HepG2 (cell line): Measurements from ENCODE around the gene PLEKHD1. TPM values are rescaled to one million over a fixed set of nuclear protein-coding genes. Genes with fewer than 3 reads are reported as not detected.
A peak's percentile ranks its signal among the peaks of the same experiment; 100 is the strongest.

Experiments used
- ASH2L ChIP-seq: fragments of 300-600, 200-600 bp; sonication (generic); IDR thresholded peaks from 2 replicates; pipeline ENCODE4 v1.7.0; 2017; ENCODE audit warnings: low read depth, mild to moderate bottlenecking, moderate library complexity, mixed read lengths, low read length; ENCODE audit not compliant: insufficient read length
- CENPT ChIP-seq: sonication (generic); formaldehyde crosslinking; IDR thresholded peaks from 2 replicates; pipeline ENCODE4 v1.8.0; 2022; ENCODE audit warnings: low read depth, mild to moderate bottlenecking, moderate library complexity, missing genetic modification reagents
- DR1 ChIP-seq: sonication (generic); formaldehyde crosslinking; IDR thresholded peaks from 2 replicates; pipeline ENCODE4 v1.8.0; 2021; ENCODE audit warnings: mild to moderate bottlenecking, missing genetic modification reagents, inconsistent platforms
- FOXK2 ChIP-seq: fragments of 450-650 bp; IDR thresholded peaks from 2 replicates; pipeline ENCODE4 v1.6.1; 2016
- IKZF1 ChIP-seq: fragments of 450-650 bp; IDR thresholded peaks from 2 replicates; pipeline ENCODE4 v1.7.1; 2016
- KDM1A ChIP-seq: IDR thresholded peaks from 2 replicates; pipeline ENCODE4 v1.6.1; 2016; ENCODE audit warnings: missing compliant biosample characterization
- KDM3A ChIP-seq: IDR thresholded peaks from 2 replicates; pipeline ENCODE4 v1.6.1; 2018; ENCODE audit warnings: low read depth, missing compliant biosample characterization
- LCORL ChIP-seq, 2 experiments: fragments of 450-650 bp in 1 of 2; sonication (generic) in 1 of 2; formaldehyde crosslinking in 1 of 2; IDR thresholded peaks; 2 replicates each; pipeline versions ENCODE4 v1.5.0 to v1.6.1; 2017 to 2020; ENCODE audit warnings: antibody characterized with exemption in 1 of 2, missing genetic modification reagents in 1 of 2
- MTA3 ChIP-seq: sonication (generic); formaldehyde crosslinking; IDR thresholded peaks from 2 replicates; pipeline ENCODE4 v1.4.0; 2020; ENCODE audit warnings: missing genetic modification reagents
- NFE2 ChIP-seq: sonication (generic); formaldehyde crosslinking; IDR thresholded peaks from 2 replicates; pipeline ENCODE4 v1.4.0; 2020; ENCODE audit warnings: missing genetic modification reagents
- NRL ChIP-seq: sonication (generic); formaldehyde crosslinking; IDR thresholded peaks from 2 replicates; pipeline ENCODE4 v1.5.0; 2020; ENCODE audit warnings: missing genetic modification reagents, mild to moderate bottlenecking, moderate library complexity, borderline replicate concordance
- PHF5A ChIP-seq: IDR thresholded peaks from one replicate; pipeline ENCODE4 v1.6.1; 2018; ENCODE audit warnings: low read depth, missing genetic modification reagents; ENCODE audit not compliant: unreplicated experiment
- RAD21 ChIP-seq: fragments of 450-650 bp; formaldehyde crosslinking; IDR thresholded peaks from 2 replicates; pipeline ENCODE4 v1.5.0; 2020; ENCODE audit warnings: mild to moderate bottlenecking
- SALL1 ChIP-seq: sonication (generic); formaldehyde crosslinking; IDR thresholded peaks from 2 replicates; pipeline ENCODE4 v1.8.0; 2022; ENCODE audit warnings: mild to moderate bottlenecking, missing genetic modification reagents
- SAP130 ChIP-seq: IDR thresholded peaks from 2 replicates; pipeline ENCODE4 v1.6.1; 2016; ENCODE audit warnings: low read depth
- SMC3 ChIP-seq: IDR thresholded peaks from 2 replicates; pipeline ENCODE4 v1.6.1; 2011; ENCODE audit warnings: low read length, improper control_type of control experiment
- STAG1 ChIP-seq: sonication (generic); formaldehyde crosslinking; IDR thresholded peaks from 2 replicates; pipeline ENCODE4 v1.4.0; 2020; ENCODE audit warnings: missing genetic modification reagents
- ZNF350 ChIP-seq: sonication (generic); formaldehyde crosslinking; IDR thresholded peaks from 2 replicates; pipeline ENCODE4 v1.4.0; 2020; ENCODE audit warnings: mild to moderate bottlenecking, low read depth, missing genetic modification reagents, borderline replicate concordance
- ZNF460 ChIP-seq: sonication (generic); formaldehyde crosslinking; IDR thresholded peaks from 2 replicates; pipeline ENCODE4 v1.5.1; 2020; ENCODE audit warnings: missing genetic modification reagents, mild to moderate bottlenecking, borderline replicate concordance
- ZNF670 ChIP-seq: sonication (generic); formaldehyde crosslinking; IDR thresholded peaks from 2 replicates; pipeline ENCODE4 v1.8.0; 2022; ENCODE audit warnings: mild to moderate bottlenecking, missing genetic modification reagents, borderline replicate concordance
- polyA plus RNA-seq, 8 experiments: library from polyadenylated mRNA; depleted of rRNA in 3 of 8; stranded (reverse) in 7 of 8; unstranded in 1 of 8; fragments of >200 nt; fragmentation: Illumina TruSeq in 4 of 8; extraction: Trizol in 4 of 8; gene quantifications; 2 replicates each; pipeline versions ENCODE4 v1.2.1 to v1.2.3, GENCODE V29; 2011 to 2016; ENCODE audit warnings: low read depth in 4 of 8, missing spikeins in 1 of 8, mixed read lengths in 1 of 8; ENCODE audit not compliant: insufficient read depth in 1 of 8
- total RNA-seq, 5 experiments: library from RNA; depleted of rRNA; stranded (reverse); fragments of >200 nt; fragmentation: Illumina TruSeq; extraction: Trizol; gene quantifications; 2 replicates each; pipeline ENCODE4 v1.2.3, GENCODE V29; 2016; ENCODE audit warnings: low read depth in 1 of 5
- TF ChIP-seq, protein P1 (sequence below): sonication (generic); formaldehyde crosslinking; IDR thresholded peaks from 2 replicates; pipeline ENCODE4 v1.4.0; 2020; ENCODE audit warnings: missing genetic modification reagents
- TF ChIP-seq, protein P2 (sequence below): sonication (generic); formaldehyde crosslinking; IDR thresholded peaks from 2 replicates; pipeline ENCODE4 v1.5.1; 2020; ENCODE audit warnings: mild to moderate bottlenecking, moderate library complexity, missing genetic modification reagents
- TF ChIP-seq, protein P3 (sequence below): sonication (generic); formaldehyde crosslinking; conservative IDR thresholded peaks from 2 replicates; pipeline ENCODE4 v1.4.0; 2020; ENCODE audit warnings: mild to moderate bottlenecking, missing genetic modification reagents, moderate library complexity

PLEKHD1 gene
- total and polyA plus RNA-seq, 2 of the 13 experiments (the other 11 are each of a cell fraction or from before 2014, with no cell fraction given), result 0.01 TPM; not detected in 1

DNA sequence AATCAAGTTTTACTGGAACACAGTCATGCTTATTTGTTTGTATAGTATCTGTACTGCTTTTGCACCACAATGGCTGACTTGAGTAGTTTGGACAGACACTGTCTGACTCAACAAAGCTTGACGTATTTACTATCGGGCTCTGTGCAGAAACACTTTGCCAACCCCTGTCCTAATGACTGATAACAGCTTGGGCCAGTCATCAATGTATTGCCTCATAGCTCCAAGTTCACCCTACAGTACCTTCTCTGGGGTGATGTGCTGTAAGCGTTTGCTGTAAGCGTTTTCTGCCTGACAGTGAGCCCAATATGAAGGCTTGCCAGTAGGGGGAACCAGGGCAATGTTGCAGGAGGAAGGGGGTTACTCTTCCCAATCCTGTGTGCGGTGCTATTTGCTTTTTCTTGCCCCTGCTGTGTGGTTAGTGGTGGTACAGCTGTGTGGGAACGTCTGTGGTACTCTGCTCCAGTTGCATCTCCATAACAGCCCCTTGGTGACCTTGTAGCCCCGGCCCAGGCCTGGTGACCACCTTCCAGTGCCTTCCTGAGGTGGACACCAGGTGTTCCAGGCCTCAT lies 95.6 kb downstream of the PLEKHD1 start (continued):
- TF ChIP-seq, protein P1, sequence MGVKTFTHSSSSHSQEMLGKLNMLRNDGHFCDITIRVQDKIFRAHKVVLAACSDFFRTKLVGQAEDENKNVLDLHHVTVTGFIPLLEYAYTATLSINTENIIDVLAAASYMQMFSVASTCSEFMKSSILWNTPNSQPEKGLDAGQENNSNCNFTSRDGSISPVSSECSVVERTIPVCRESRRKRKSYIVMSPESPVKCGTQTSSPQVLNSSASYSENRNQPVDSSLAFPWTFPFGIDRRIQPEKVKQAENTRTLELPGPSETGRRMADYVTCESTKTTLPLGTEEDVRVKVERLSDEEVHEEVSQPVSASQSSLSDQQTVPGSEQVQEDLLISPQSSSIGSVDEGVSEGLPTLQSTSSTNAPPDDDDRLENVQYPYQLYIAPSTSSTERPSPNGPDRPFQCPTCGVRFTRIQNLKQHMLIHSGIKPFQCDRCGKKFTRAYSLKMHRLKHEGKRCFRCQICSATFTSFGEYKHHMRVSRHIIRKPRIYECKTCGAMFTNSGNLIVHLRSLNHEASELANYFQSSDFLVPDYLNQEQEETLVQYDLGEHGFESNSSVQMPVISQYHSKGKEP (CRISPR knock-in tag), result no peak
- TF ChIP-seq PHF5A (peak; percentile 47), CENPT (CRISPR knock-in tag) (no peak), NFE2 (CRISPR knock-in tag) (no peak), ZNF460 (CRISPR knock-in tag) (peak; percentile 27; the same call in 1 of the 2 replicates), IKZF1 (no peak), LCORL (IDR thresholded peaks at IDR 0.05) (no peak), LCORL (CRISPR knock-in tag; IDR thresholded peaks at IDR 0.05) (peak; percentile 93), KDM1A (CRISPR knock-in tag) (no peak), SAP130 (CRISPR knock-in tag) (peak; percentile 81), DR1 (CRISPR knock-in tag) (no peak), ASH2L (no peak), SMC3 (peak; percentile 62), NRL (CRISPR knock-in tag) (no peak), KDM3A (CRISPR knock-in tag) (no peak), MTA3 (CRISPR knock-in tag) (no peak), ZNF670 (CRISPR knock-in tag) (0 out of 2 replicates have a peak, but pooled peaks have one; percentile 35), RAD21 (peak; percentile 74; the same call in 1 of the 2 replicates), SALL1 (peak; percentile 78), FOXK2 (peak; percentile 80), ZNF350 (0 out of 2 replicates have a peak, but pooled peaks have one; percentile 29), STAG1 (peak; percentile 69)
- TF ChIP-seq, protein P2, sequence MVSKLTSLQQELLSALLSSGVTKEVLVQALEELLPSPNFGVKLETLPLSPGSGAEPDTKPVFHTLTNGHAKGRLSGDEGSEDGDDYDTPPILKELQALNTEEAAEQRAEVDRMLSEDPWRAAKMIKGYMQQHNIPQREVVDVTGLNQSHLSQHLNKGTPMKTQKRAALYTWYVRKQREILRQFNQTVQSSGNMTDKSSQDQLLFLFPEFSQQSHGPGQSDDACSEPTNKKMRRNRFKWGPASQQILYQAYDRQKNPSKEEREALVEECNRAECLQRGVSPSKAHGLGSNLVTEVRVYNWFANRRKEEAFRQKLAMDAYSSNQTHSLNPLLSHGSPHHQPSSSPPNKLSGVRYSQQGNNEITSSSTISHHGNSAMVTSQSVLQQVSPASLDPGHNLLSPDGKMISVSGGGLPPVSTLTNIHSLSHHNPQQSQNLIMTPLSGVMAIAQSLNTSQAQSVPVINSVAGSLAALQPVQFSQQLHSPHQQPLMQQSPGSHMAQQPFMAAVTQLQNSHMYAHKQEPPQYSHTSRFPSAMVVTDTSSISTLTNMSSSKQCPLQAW (CRISPR knock-in tag), result peak; percentile 57; the same call in 1 of the 2 replicates
- TF ChIP-seq, protein P3, sequence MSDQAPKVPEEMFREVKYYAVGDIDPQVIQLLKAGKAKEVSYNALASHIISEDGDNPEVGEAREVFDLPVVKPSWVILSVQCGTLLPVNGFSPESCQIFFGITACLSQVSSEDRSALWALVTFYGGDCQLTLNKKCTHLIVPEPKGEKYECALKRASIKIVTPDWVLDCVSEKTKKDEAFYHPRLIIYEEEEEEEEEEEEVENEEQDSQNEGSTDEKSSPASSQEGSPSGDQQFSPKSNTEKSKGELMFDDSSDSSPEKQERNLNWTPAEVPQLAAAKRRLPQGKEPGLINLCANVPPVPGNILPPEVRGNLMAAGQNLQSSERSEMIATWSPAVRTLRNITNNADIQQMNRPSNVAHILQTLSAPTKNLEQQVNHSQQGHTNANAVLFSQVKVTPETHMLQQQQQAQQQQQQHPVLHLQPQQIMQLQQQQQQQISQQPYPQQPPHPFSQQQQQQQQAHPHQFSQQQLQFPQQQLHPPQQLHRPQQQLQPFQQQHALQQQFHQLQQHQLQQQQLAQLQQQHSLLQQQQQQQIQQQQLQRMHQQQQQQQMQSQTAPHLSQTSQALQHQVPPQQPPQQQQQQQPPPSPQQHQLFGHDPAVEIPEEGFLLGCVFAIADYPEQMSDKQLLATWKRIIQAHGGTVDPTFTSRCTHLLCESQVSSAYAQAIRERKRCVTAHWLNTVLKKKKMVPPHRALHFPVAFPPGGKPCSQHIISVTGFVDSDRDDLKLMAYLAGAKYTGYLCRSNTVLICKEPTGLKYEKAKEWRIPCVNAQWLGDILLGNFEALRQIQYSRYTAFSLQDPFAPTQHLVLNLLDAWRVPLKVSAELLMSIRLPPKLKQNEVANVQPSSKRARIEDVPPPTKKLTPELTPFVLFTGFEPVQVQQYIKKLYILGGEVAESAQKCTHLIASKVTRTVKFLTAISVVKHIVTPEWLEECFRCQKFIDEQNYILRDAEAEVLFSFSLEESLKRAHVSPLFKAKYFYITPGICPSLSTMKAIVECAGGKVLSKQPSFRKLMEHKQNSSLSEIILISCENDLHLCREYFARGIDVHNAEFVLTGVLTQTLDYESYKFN (CRISPR knock-in tag), result peak; percentile 69
